Activated T-helper 1 cell treated with anti-CD3 and anti-CD28 coated beads, Interleukin-2, amount 50 U/mL, for 16 hours (primary cell): ENCODE measurements around the gene ARID5B.
A peak's percentile ranks its signal among the peaks of the same experiment; 100 is the strongest.
"Not testable (repeated sequence)": the region's sequence is repeated elsewhere in the genome, so short reads cannot be mapped to it uniquely, and the experiment has no call there.

Source experiments
- DNase-seq, 2 donors: peaks; one replicate each; pipeline ENCODE4 v3.0.0-alpha.2; 2020; ENCODE audit warnings: low read depth in 1 of 2, low spot score in 1 of 2

The ARID5B gene

DNA sequence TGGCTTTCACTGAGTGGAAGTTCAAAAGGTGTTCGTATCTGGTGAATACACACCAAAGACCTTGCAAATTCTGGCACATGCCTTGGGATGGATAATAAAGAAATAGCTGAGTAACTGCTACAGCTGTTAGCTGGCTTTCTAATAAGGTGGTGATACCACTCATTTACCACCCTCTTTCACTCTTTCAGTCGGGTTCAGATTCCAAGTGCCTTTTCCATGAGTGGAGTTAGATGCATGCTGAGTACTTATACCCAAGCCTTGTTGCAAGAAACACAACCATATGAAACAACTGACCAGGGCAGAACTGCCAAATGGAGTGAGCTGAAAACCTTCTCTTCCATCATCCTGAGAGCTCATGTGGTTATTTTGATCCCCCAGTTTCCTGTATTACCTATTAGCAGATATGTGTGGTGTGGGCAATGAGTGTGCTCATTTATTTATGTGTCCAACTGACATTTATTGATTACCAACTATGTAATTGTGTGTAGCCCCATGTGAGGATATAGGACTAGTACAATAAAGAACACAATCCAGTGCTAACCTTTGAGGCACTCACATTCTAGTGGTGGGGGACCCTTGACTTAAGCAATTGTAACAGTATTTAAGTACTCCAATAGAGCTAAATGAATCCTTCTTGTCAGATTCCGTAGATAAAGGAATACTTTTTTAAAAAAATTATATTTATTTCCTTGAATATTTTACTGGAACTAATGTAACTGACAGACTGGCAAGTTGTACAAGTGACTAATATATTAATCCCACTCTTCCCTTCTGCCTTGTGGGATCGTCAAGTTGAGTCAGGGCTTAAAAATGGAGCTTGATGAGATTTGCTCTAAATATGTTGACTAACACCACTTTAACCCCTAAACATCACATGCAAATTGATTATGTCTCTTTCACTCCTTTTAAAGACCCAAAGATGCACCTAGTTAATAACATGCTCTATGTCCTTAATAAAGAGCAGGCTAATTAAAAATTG, 124.7 kb downstream of the ARID5B start:
- no peak for DNase-seq

DNA sequence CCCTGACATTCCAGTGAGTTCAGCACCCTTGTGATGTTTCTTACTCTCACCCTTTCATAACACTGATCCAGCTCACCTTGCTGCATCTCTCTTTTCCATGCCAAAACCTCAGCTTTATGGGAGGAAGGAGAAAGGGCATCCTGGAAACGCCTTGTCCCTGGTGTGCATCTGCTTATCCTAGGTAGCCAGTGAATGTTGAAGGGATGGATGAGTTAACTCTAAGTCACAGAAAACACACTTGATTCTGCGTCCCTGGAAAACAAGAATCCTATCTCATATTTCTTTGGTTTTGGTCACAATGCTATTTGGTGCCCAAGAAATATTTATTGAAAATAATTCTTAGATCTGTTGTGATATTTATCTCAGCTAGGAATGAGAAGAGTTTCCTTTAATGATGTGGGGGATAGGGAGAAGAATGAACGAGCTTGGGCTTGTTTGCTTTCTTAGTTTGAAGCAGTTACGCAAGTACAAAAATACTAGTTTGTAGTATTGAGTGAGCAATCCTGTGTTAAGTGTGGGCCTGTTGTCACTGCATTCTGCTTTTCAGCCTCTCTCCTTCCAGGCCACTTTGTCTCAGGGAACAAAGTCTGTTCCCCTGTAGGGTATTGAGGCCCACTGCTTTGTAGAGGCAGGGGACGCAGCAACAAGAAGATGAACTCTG, 126.5 kb downstream of the ARID5B start:
- no peak for DNase-seq

DNA sequence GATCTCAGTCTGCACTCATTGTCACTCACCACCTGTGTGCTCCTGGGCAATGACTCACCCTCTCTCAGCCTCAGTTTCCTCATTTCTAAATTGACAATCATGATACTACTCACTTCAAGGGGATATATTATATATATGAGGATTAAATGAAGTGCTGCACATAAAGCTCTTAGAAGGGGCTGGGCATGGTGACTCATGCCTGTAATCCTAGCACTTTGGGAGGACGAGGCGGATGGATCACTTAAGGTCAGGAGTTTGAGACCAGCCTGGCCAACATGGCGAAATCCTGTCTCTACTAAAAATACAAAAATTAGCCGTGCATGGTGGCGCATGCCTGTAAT, 127.0 kb downstream of the ARID5B start:
- not testable (repeated sequence) for DNase-seq

DNA sequence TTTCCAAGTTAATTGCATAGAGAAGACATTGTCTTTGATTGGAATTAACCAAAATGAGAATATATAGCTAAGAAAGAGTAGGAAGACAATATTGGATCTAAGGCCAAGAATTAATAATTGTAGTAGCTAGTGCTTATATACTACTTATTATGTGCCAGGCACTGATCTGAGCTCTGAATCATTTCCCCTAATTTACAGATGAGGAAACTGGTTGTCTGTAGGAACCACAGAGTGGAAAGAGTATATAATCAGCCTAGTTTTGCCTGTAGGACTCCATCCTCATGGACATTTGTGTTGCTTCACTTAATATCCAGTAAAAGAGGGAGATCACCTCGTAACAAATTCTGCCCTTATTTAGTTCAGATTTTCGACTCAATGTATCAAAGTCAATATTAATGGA, 127.9 kb downstream of the ARID5B start:
- no peak for DNase-seq

DNA sequence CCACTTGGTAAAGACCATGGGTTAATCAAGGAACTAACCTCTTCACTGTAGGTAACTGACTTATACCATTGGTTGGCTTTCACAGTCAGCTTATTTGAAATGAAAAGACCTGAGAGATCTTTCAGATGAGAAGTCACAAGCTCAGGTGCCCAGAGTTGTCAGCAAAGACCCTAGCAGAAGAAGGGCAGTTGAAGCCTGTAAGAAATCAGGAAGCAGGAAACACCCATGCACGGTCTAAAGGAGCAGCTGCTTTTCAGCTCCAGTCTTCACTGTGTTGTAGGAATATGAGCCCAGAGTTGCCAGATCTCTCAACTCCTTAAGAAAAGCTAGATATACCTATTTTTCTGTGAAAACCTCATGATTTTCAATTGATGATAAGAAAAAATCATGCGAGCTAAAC, 130.0 kb downstream of the ARID5B start:
- DNase-seq: no peak

DNA sequence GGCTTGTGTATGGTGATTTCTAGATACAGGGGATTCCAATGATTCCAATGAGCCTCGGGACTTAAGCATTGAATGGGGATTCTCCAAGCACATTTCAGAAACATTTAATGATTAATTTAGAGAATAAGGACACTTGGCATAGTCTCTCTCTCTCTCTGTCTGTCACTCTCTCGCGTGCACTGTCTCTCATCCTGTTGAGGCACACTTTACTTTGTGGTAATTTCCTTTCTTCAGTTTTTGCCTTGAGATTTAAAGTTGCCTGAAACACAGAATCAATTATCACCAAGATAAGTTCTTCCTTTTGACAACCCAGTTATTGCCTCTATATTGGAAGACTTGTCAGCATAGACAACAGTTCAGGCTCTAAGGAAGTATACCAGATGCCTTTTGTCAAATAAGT, 131.6 kb downstream of the ARID5B start:
- DNase-seq: no peak

DNA sequence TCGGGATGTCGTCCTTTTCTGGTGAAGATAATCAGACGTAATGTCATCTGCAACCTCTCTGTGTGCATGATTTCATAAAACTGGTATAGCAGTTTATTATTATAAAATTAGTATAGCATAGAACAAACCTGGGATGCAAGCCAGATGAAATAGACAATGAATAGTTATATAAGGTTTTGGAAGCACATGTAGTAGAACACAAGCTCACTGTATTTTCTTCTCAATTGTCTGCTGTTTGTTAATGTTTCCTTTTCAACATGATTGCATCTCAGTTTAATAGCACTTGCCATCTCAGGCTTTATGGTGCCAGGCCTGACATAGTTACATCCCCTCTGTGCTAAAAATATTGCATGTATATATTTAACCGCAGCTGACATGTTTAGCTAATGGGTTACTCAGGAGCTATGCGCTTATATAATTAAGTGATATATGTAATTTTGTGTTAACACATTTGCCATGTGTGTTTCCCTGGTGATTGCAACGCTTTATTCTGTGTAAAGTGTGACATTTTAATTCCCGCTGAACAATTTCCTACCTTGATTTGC, 132.7 kb downstream of the ARID5B start:
- no peak for DNase-seq

DNA sequence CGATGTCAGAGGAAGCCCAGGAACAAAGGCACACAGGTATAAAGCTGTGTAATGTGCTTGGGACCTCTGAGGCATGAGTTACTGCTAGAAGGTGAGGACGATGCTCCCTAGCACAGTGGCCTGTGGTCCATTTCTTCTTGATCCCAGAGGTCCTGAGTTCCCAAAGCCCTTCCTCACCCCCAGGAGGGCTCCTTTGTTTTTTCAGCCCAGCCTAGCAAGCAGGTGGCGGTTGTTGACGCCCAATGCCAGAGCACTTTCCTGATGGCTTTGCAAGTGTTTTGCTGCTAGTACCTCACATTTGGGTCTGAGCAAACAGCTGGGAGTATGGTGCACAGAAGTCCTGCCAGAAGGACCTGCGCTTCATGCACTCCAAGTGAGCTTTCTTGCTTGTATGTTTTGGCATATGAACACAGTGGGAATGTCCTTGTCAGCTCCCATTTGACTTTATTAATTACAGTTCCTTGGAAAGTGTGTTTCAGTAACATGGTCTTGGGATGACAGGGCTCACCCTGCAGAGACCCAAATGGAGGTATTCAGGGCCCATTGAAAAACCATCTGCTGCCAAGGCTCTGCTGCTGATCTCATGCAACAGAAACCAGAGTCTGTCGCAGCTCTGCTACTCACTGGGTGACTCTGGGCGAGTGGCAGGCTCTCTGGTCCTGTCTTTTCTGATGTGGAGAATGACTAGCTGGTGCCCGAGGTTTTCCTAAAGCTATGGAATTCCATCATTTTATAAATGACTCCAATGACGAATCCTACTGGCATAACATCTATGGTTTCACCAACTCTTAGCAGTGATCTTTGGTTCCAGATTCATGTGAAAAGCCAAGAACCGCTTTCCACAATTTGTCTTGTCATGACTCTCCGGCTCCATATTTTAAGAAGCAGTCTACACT, 134.9 kb downstream of the ARID5B start:
- DNase-seq: no peak

DNA sequence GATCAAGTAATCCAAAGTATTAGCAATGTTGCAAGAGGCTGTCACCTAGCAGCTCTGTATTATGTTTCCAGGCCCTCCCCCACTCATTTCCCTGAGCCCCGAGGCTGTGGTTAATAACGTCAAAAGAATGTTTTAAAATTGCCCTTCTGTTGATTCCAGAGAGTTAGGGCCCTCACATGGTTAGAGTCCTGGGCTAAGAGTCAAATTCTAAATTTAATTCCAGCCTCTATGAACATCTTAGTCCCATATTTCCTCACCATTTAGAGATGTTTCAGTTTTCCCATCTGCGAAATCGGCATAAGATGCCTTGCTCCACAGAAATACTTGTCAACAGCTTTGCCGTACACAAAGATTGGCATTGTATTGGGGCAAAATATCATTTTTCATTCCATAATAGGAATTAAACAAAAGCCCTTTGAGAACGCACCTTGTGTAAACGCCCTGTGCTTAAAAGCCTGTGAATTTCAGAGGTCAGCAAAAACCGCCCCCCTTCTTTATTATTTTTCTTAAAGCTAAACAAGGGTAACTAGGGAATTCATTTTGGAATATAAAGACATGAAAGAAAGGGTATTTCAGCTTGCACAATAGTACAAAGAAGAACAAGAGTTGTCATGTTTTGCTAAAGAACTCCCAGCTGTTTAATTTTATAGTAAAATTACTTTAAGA, 135.8 kb downstream of the ARID5B start:
- no peak for DNase-seq

DNA sequence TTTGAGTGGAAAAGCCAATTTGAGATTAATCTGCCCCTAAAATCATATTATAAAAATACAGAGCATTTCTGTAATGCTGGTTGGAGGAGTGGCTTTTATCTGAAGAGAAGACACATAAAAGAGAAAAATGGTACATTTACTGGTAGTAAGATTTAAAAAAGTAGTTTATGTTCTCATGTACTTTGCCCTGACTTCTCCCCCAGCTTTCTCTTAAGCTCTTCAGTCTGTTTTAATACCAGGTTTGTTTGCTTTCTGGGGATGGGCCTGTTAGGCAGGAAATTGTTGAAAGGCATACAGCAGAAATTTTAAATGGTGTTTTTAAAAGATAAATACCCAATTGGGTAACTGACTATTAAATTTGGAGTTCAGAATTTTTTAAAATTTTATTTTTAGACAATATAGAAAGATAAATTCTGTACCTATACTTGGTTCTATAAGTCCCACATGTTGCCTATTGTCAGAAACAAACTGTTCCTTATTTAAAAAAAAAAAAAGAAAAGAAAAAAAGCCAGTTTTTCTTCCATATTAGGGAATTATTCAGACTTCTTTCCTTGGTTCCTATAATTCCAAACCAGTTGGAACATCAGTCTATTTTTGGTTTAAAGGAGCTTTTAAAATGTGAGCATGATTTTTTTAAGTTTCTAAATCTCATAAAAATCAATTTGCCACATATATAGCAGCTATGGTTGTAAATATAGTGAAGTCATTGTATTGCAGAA, 136.6 kb downstream of the ARID5B start:
- DNase-seq: no peak

DNA sequence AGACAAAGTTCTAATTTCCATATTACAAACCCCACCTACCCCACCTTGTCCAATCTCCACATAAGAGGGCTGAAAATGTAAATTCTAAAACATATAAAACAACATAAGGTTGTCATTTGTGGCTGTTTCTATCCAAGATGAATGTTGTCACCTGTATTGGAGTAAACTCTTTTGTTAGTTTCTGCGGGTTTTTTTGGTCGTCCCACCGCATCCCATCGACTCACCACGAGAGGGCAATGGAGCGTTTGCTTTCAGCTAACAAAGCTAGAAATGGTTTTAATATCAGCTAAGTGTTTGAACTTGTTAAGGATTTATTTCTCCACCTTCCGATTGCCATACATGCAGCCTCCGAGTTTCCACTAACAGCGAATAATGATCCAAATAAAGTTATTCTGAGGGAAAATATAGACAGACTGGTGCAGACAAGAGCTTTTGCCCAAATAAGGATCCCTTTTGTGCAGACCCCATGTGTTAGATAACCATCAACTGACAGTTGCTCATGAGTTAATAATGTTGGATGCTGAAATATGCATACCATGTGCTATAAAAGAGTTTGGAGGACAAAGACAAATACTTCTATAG, 137.2 kb downstream of the ARID5B start:
- peak; percentile 44 to 53 for DNase-seq

DNA sequence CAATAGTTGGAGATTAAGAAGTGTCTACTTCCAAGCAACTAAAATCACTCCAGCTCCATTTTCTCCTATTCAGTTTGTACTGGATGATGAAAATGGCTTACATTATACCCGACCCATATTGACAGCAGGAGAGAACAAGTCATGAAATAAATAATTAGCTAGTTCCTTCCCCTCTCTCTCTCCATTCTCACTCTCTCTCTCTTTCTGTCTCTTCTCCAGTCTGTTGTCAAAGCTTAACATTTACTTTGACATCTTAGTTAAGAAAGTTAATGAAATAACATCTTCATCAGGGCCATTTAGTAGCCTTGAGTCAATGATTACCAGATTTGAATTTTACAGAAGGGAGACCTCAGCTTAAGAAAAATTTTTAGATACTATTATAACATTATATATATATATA, 138.5 kb downstream of the ARID5B start:
- DNase-seq: no peak

DNA sequence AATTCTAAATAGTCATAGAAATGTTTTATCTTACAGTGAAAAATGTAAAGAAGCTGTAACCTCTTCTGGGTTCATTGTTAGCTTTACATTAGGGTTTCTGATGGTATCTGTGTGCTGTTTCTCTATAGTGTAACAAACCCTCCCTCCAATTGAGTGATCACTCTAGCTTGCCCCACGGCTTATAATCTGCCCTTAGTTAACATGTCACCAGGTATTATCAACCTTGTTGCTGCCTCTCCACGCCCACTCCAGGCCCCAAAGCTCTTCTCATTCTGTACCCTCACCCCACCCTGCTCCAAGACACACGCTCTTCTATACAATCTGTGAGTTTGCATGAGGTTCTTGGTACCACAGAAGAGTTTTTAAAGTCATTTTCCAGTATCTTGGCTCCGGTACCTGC, 139.4 kb downstream of the ARID5B start:
- no peak for DNase-seq

DNA sequence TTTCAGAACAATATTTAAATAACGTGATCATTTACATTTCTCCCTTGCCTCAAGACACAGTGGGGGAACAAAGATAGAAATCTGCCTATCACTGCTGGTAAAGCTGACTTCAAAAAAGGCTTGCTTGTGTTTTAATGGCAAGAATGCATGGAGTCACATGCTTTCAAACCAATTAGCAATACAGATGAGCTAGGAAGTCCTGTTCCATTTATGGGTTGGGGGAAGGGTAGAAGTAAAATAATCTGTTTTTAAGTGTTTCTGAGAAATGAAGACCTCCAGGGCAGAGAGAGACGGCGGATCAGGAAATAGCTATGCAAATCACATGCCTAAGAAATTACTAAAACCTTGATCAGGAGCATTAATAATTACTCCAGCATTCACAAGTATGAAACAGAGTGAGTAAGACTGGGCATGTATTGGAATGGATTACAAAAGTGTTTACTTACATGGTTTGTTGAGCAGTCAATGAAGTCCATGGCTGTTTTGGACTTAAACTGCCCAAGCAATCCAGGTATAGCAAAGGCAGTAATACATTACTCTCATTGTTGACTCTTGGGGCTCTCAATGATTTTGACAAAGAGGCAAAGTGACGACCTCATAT, 142.0 kb downstream of the ARID5B start:
- no peak for DNase-seq

DNA sequence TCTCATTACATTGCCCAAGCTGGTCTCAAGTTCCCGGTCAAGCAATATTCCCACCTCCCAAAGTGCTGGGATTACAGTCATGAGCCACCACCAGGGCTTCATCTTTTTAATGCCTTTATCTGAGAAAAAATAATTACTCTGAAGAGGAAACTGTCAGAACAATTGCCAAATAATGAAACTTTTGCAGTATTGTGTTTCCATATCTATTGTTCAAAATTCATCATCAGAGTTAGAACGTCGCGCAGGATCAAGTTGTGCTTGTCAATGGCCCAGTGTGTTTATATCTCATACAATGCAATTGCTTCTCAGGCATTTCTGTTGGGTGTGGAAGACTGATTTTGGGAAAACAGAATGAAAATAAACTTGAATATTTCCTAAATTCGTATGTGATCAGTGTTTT, 143.1 kb downstream of the ARID5B start:
- DNase-seq: no peak

DNA sequence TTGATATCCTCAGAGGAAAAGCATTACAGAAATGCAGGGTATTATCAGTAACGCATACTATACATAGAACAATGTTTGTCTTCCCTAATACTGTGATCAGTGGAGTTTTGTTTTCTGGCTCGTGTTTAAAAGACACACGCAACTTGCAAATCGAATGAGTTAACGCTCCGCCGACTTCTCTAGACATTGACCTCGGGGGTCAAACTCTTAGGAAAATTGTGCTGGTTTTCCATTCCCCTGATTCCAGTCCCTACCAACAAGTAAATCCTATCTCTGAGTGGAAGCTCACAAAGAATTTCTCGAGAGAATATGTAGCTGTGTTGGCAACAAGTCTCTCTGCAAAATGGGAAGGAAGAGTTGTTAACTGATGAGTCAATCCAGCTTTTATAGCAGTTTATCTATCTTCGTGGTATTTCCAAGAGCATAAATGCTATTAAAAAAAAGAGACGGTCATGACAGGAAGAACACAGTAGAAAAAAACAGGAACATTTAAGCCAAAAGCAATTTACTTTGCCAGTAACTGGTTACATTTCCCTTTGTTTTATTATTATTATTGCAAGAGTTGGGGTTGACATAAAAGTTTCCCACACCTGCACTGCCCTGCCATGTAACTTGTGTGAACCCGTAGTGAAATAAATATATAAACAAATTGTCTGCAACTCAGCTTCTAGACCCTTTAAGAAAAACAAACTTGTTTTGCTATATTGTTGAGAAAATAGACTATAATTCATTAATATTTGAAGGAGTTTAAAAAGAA, 144.4 kb downstream of the ARID5B start:
- DNase-seq: no peak

DNA sequence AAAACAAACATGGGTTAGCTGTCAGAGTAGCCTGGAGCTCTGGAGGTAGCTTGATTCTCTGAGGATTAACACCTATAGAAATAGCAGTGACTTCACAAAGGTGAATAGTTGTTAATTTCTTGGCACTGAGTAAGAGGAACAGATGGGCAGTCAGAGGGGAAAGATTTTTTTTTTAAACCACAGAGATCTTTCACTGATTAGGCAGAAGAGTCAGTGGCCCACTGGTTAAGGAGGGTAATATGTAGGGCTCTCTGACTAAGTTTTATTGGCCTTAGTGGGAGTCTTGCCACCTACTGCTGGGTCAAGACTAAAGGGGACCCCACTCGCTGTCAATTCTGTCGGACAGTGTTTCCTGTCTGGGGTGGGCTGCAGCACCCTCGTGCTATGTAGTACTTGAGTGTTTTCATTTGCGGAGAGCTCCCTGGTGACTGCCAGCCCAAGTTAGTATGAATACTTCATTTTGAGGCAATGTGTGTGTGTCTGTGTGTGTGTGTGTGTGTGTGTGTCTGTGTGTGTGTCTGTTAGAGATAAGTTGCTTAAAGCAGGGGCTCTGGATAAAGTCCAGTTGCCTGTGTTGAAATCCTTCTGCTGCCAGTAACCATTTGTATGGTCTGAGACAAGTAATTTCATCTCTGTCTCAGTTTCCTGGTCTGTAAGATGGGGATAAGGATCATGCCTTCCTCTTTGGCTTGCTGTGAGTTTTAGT, 145.2 kb downstream of the ARID5B start:
- DNase-seq: no peak
